ENCODE data around the gene ZNF223. TPM values are rescaled to one million over a fixed set of nuclear protein-coding genes. Genes with fewer than 3 reads are reported as not detected.

Gene ZNF223
- total RNA-seq, 1 donor: 0.63 TPM

- Histone ChIP-seq H3K27me3 (ENCODE audit: insufficient read depth, low read length) (no peaks in the 10 kb centered on the region), H3K4me1 (ENCODE audit: insufficient read depth, low read length) (peaks cover 19% of the 10 kb centered on the region), H3K9me3 (ENCODE audit: low read depth, low read length) (peaks cover 34% of the 10 kb centered on the region), H3K4me3 (ENCODE audit: low read length) (no peak overlapping the region)
Measured at GRCh38 chr19:44111910-44112463, 60.2 kb downstream of the ZNF223 start.

DNA sequence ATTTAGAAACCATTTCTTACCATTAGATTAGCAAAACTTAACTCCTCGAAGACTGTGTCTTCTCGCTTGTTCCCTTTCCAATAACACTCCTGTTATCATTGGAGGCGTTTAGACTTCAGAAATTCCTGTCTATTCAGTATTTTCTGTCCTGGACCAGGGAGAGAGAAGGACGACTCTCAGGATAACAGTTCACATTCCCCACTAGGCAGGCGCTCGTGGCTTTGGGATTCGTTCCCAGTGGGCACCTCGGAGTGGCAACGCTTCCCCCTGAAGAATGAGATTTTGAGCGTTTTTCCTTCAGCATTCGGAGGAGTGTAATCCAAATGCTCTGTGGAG is 60.9 kb downstream of the ZNF223 start:
- H3K4me1 ChIP-seq (ENCODE audit: insufficient read depth, low read length): peaks cover 19% of the 10 kb centered on the region
- H3K27me3 ChIP-seq (ENCODE audit: insufficient read depth, low read length): no peaks in the 10 kb centered on the region
- peaks cover 26% of the 10 kb centered on the region for H3K9me3 ChIP-seq (ENCODE audit: low read depth, low read length)
- H3K4me3 ChIP-seq (ENCODE audit: low read length): peak overlapping the region; percentile 61

DNA sequence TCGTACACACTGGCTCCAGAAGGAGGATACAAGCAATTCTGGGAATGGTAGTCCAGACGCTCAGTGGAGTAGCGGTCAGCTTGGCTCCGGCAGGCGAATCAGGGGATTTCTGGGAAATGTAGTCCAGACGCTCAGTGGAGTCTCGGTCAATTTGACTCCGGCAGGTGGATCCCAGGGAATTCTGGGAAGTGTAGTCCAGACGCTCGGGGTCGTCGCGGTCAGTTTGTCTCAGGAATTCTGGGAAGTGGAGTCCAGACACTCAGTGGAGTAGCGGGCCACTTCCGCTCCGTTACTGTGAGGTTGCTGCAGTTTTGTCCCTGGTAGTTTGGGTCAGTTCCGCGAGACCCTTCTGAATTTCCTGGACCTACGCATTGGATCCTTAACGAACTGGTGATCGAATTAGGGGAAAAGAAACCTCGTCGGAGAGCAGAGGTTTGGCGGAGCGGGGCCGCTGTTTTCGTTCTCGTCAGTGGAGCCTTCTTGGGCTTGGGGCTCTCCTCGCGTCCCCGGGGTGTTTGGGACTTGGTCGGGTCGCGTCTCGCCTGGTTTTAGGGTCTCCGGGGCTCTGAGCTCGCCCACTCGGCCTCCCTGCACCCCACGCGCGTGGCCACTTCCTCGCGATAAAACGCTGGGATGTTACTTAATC is 61.4 kb downstream of the ZNF223 start, which contains the start of gene ZNF225:
TSS of gene ZNF225 (plus strand) at position 262 of the 646 bp plus-strand sequence. CDS start 2,429 bp downstream, outside the sequence.
- H3K9me3 ChIP-seq (ENCODE audit: low read depth, low read length): peaks cover 21% of the 10 kb centered on the region
- peak within 1 kb of the TSS; percentile 61 for H3K4me3 ChIP-seq (ENCODE audit: low read length)
- no peaks in the 10 kb centered on the region for H3K27me3 ChIP-seq (ENCODE audit: insufficient read depth, low read length)
- peaks cover 19% of the 10 kb centered on the region for H3K4me1 ChIP-seq (ENCODE audit: insufficient read depth, low read length)

DNA sequence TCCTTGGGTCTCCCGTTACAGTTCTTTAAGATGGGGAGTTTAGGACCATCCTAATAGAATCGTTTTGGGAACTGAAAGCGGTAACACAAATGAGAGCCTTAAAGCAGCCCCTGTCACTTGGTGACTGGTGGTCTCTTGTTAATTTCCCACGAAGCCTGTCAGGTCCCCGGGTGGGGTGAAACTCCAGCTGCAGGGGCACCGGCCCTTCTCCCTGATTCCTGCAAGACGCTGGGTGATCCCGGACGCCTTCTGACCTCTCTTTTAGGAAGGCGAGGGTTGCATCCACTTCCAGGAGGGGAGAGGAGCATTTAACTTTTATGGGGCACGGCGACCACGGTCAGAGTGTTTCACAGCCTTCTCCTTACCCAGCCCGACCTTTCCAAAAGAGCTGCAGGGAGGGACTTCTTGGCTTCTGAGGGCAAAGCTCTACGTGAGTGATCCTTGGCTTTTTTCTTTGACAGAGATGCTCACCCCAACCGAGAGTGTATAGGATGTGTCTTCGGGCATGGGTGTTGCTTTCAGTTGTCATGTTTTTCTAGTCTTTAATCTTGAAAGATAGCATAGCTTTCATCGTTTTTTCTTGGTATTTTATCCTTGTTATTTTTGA is 62.1 kb downstream of the ZNF223 start:
- Histone ChIP-seq H3K4me3 (ENCODE audit: low read length) (peak overlapping the region; percentile 61), H3K9me3 (ENCODE audit: low read depth, low read length) (peaks cover 15% of the 10 kb centered on the region), H3K4me1 (ENCODE audit: insufficient read depth, low read length) (peaks cover 19% of the 10 kb centered on the region), H3K27me3 (ENCODE audit: insufficient read depth, low read length) (no peaks in the 10 kb centered on the region)

Other genes starting within 250 kb of the ZNF223 start
- gene LYPD5, start 249.6 kb upstream of the ZNF223 start, total RNA-seq: not detected
- gene ZNF283, start 224.7 kb upstream of the ZNF223 start, total RNA-seq: 2.9 TPM
- 0.10 TPM for gene ZNF404, start 168.1 kb upstream of the ZNF223 start, total RNA-seq
- gene ZNF45, start 116.8 kb upstream of the ZNF223 start, total RNA-seq: 4.4 TPM
- 0.52 TPM for gene ZNF221, start 100.8 kb upstream of the ZNF223 start, total RNA-seq
- gene ZNF155, start 67.8 kb upstream of the ZNF223 start, total RNA-seq: 6.2 TPM
- 3.3 TPM for gene ZNF230, start 49.1 kb upstream of the ZNF223 start, total RNA-seq
- 3.1 TPM for gene ZNF222, start 26.7 kb upstream of the ZNF223 start, total RNA-seq
- 0.73 TPM for gene ZNF284, start 20.1 kb downstream of the ZNF223 start, total RNA-seq
- gene ZNF224, start 42.3 kb downstream of the ZNF223 start, total RNA-seq: 24.0 TPM
- 0.52 TPM for gene ZNF225, start 61.4 kb downstream of the ZNF223 start, total RNA-seq
- gene ZNF234, start 89.5 kb downstream of the ZNF223 start, total RNA-seq: 2.2 TPM
- gene ZNF226, start 113.1 kb downstream of the ZNF223 start, total RNA-seq: 7.6 TPM
- gene ZNF227, start 160.5 kb downstream of the ZNF223 start, total RNA-seq: 24.9 TPM
- gene ZNF233, start 207.8 kb downstream of the ZNF223 start, total RNA-seq: 0.63 TPM